ENCODE data around the gene ZNF214. TPM values are rescaled to one million over a fixed set of nuclear protein-coding genes. Genes with fewer than 3 reads are reported as not detected.
"Not testable (repeated sequence)": the region's sequence is repeated elsewhere in the genome, so short reads cannot be mapped to it uniquely, and the experiment has no call there.

The ZNF214 gene
- total and polyA plus RNA-seq, 7 donors, result 0.46 to 3.1 (median 1.9) TPM

DNA sequence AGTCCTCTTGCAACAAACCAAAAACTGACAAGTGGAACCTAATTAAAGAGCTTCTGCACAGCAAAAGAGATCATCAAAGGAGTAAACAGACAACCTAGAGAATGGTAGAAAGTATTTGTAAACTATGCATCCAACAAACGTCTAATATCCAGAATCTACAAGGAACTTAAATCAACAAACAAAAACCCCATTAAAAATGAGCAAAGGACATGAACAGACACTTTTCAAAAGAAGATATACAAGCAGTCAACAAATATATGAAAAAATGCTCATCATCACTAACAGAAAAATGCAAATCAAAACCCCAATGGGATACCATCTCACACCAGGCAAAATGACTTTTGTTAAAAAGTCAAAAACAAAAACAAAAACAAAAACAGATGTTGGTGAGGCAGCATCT, 33.7 kb downstream of the ZNF214 start:
- no peak overlapping the region for H3K27ac ChIP-seq

GRCh38 chr11:6979365-6979764, 40.8 kb downstream of the ZNF214 start:
- TF ChIP-seq POLR2A (IDR thresholded peaks at IDR 0.05) (no peak), EP300 (IDR thresholded peaks at IDR 0.05) (no peak), POLR2AphosphoS5 (IDR thresholded peaks at IDR 0.05) (no peak)
- TF ChIP-seq, protein P1, sequence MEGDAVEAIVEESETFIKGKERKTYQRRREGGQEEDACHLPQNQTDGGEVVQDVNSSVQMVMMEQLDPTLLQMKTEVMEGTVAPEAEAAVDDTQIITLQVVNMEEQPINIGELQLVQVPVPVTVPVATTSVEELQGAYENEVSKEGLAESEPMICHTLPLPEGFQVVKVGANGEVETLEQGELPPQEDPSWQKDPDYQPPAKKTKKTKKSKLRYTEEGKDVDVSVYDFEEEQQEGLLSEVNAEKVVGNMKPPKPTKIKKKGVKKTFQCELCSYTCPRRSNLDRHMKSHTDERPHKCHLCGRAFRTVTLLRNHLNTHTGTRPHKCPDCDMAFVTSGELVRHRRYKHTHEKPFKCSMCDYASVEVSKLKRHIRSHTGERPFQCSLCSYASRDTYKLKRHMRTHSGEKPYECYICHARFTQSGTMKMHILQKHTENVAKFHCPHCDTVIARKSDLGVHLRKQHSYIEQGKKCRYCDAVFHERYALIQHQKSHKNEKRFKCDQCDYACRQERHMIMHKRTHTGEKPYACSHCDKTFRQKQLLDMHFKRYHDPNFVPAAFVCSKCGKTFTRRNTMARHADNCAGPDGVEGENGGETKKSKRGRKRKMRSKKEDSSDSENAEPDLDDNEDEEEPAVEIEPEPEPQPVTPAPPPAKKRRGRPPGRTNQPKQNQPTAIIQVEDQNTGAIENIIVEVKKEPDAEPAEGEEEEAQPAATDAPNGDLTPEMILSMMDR (IDR thresholded peaks at IDR 0.05), result no peak
- Histone ChIP-seq H3K4me3 (no peak overlapping the region), H3K9me3 (no peaks in the 10 kb centered on the region), H3K4me1 (no peaks in the 10 kb centered on the region), H3K27ac (no peak overlapping the region), H3K27me3 (no peaks in the 10 kb centered on the region), H3K36me3 (no peaks in the 10 kb centered on the region)
- no peak for DNase-seq
- 80 to 83% methylated on average over 2 of the region's 2 CpGs for WGBS, 2 donors
- intact Hi-C loops (cut with DNase I), result no loop called here

More for the DNA sequence above, 33.7 kb downstream of the ZNF214 start:
- no peak for DNase-seq
- Histone ChIP-seq H3K9me3 (no peaks in the 10 kb centered on the region), H3K36me3 (no peaks in the 10 kb centered on the region), H3K27me3 (no peaks in the 10 kb centered on the region), H3K4me1 (peaks cover 0 to 5% (median 2%) of the 10 kb centered on the region in 4 donors), H3K4me3 (no peak overlapping the region)
- WGBS, 2 donors, result 48 to 65% methylated on average over 1 of the region's 1 CpG
- TF ChIP-seq, protein P1 (IDR thresholded peaks at IDR 0.05), result no peak
- TF ChIP-seq POLR2AphosphoS5 (IDR thresholded peaks at IDR 0.05) (no peak), POLR2A (IDR thresholded peaks at IDR 0.05) (no peak), EP300 (IDR thresholded peaks at IDR 0.05) (no peak)
- intact Hi-C loops (cut with DNase I), result no loop called here

DNA sequence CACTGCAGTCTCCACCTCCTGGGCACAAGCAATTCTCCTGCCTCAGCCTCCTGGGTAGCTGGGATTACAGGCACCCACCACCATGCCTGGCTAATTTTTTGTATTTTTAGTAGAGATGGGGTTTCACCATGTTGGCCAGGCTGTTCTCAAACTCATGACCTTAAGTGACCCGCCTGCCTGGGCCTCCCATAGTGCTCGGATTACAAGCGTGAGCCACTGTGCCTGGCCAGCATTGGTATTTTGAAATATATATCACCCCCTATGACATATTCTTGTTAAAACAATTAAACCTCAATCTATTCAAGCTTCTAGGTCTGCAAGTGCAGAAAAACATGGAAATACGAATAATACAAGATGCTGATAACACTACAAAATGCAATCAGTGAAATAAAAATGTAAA, 50.3 kb downstream of the ZNF214 start:
- H3K9me3 ChIP-seq; H3K4me1 ChIP-seq; H3K36me3 ChIP-seq; DNase-seq; H3K27ac ChIP-seq; H3K27me3 ChIP-seq; H3K4me3 ChIP-seq; intact Hi-C loops (cut with DNase I): not testable (repeated sequence)
- 84 to 86% methylated on average over 4 of the region's 4 CpGs for WGBS, 2 donors

GRCh38 chr11:6968816-6969215, 51.3 kb downstream of the ZNF214 start:
- intact Hi-C loops (cut with DNase I), result no loop called here
- no peak overlapping the region for H3K4me3 ChIP-seq
- H3K9me3 ChIP-seq, result peaks cover 0 to 2% (median 0%) of the 10 kb centered on the region in 4 donors
- H3K27me3 ChIP-seq, result no peaks in the 10 kb centered on the region
- no peaks in the 10 kb centered on the region for H3K36me3 ChIP-seq
- DNase-seq, result no peak
- TF ChIP-seq, protein P1 (IDR thresholded peaks at IDR 0.05), result no peak
- TF ChIP-seq EP300 (IDR thresholded peaks at IDR 0.05), result no peak
- no peak for TF ChIP-seq POLR2A (IDR thresholded peaks at IDR 0.05)
- no peak for TF ChIP-seq POLR2AphosphoS5 (IDR thresholded peaks at IDR 0.05)
- no peak overlapping the region for H3K27ac ChIP-seq
- no peaks in the 10 kb centered on the region for H3K4me1 ChIP-seq
- 94 to 100% methylated on average over 1 of the region's 1 CpG for WGBS, 2 donors

DNA sequence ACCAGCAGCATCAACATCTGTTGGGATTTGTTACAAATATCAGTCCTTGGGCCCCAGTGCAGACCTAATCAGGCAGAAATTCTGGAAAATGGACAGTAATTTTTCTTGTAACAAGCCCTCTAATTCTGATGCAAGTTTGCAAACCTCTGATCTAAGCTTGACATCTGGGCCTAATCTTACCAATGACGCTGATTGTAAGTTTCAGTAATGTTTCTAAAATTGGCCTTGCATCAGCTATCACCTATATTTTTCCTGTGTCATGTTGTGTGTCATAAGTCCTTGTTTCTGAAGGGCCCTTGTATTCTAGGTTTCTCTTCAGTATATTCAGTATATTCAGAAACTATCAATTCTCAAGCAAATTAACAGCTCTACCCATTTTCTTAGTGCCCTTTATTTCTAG, 57.5 kb downstream of the ZNF214 start:
- Histone ChIP-seq H3K4me3 (no peak overlapping the region), H3K27me3 (no peaks in the 10 kb centered on the region), H3K36me3 (no peaks in the 10 kb centered on the region), H3K27ac (no peak overlapping the region), H3K4me1 (no peaks in the 10 kb centered on the region), H3K9me3 (peaks cover 0 to 2% (median 0%) of the 10 kb centered on the region in 4 donors)
- intact Hi-C loops (cut with DNase I), result no loop called here
- TF ChIP-seq POLR2AphosphoS5 (IDR thresholded peaks at IDR 0.05) (no peak), POLR2A (IDR thresholded peaks at IDR 0.05) (no peak), EP300 (IDR thresholded peaks at IDR 0.05) (no peak)
- TF ChIP-seq, protein P1 (IDR thresholded peaks at IDR 0.05), result no peak
- 89 to 95% methylated on average over 1 of the region's 1 CpG for WGBS, 2 donors
- no peak for DNase-seq
